K562 (cell line): Measurements from ENCODE around the gene IQCE. TPM values are rescaled to one million over a fixed set of nuclear protein-coding genes. Genes with fewer than 3 reads are reported as not detected.
"Not testable (repeated sequence)": the region's sequence is repeated elsewhere in the genome, so short reads cannot be mapped to it uniquely, and the experiment has no call there.

Source experiments
- ATAC-seq: fragments of 200-7000 bp; cut with Tn5 transposase; 3 replicates; pipeline ENCODE4 v1.9.1; 2020; ENCODE audit warnings: moderate library complexity
- BruUV-seq: library from RNA; stranded (reverse); fragments of 400-500 nt; replicated peaks from 2 replicates; lab custom pipeline; 2021; lab: Mats Ljungman, UMichigan
- CTCF ChIA-PET: fragments of 300-600 bp; formaldehyde crosslinking; extraction: SDS; loops from one replicate; lab custom pipeline; 2021; ENCODE audit warnings: low intra/inter-chr PET ratio; lab: Yijun Ruan, JAX
- POLR2A ChIA-PET: fragments of 300-600, 350-650 bp; sonication (Branson Sonifier 250); formaldehyde crosslinking; extraction: SDS; loops from one replicate; lab custom pipeline; 2021; ENCODE audit warnings: antibody characterized with exemption, inconsistent platforms; lab: Yijun Ruan, JAX
- DNase-seq, 4 experiments: peaks; one replicate each; pipeline versions ENCODE4 v3.0.0 to v3.0.0-alpha.2; 2011 to 2018; ENCODE audit warnings: low spot score in 3 of 4, mixed read lengths in 3 of 4; ENCODE audit errors: extremely low read depth in 1 of 4
- FAIRE-seq: peaks from 2 replicates; lab custom pipeline; 2011; peaks lifted over from hg19 to GRCh38; lab: Jason Lieb, UNC
- H2AFZ ChIP-seq: 2 replicates; pipeline ENCODE4 v1.6.0; 2011; ENCODE audit warnings: low read depth, low read length, control low read depth, inconsistent platforms
- H3K27ac ChIP-seq: fragments of 200-600 bp; 3 replicates; pipeline ENCODE4 v1.8.0; 2011; ENCODE audit warnings: low read depth, mild to moderate bottlenecking, control low read depth, inconsistent platforms, low read length, moderate library complexity, mixed read lengths; ENCODE audit errors: extremely low read depth
- H3K27me3 ChIP-seq, 2 experiments: fragments of 300-600 bp in 1 of 2; 2 replicates in 1 of 2; 3 replicates in 1 of 2; pipeline versions ENCODE4 v1.6.0 to v1.8.0; 2011; ENCODE audit warnings: inconsistent platforms in 2 of 2, low read length in 2 of 2, mild to moderate bottlenecking in 1 of 2, mixed read lengths in 1 of 2, moderate library complexity in 1 of 2; ENCODE audit not compliant: control insufficient read depth in 2 of 2, insufficient read depth in 2 of 2
- H3K36me3 ChIP-seq: fragments of 300-600 bp; 3 replicates; pipeline ENCODE4 v1.8.0; 2011; ENCODE audit warnings: mild to moderate bottlenecking, low read length, inconsistent platforms; ENCODE audit not compliant: control insufficient read depth, insufficient read depth
- H3K4me1 ChIP-seq, 2 experiments: fragments of 200-600 bp in 1 of 2; replicated peaks in 1 of 2; 2 replicates in 1 of 2; 3 replicates in 1 of 2; pipeline versions ENCODE4 v1.5.1 to v1.8.0; 2011; ENCODE audit warnings: inconsistent platforms in 2 of 2, low read length in 2 of 2, mild to moderate bottlenecking in 1 of 2, mixed read lengths in 1 of 2, moderate library complexity in 1 of 2; ENCODE audit not compliant: control insufficient read depth in 2 of 2, insufficient read depth in 2 of 2
- H3K4me2 ChIP-seq: 2 replicates; pipeline ENCODE4 v1.6.1; 2011; ENCODE audit warnings: low read length, control low read depth, inconsistent platforms, mixed read lengths; ENCODE audit not compliant: insufficient read depth
- H3K4me3 ChIP-seq: fragments of 200-600 bp; sonication (generic), shearing (Covaris generic); 2 replicates; pipeline ENCODE4 v1.5.1; 2016; ENCODE audit warnings: control low read depth, inconsistent platforms
- H3K79me2 ChIP-seq: fragments of 200-600 bp; 3 replicates; pipeline ENCODE4 v1.8.0; 2011; ENCODE audit warnings: low read length, inconsistent platforms; ENCODE audit not compliant: control insufficient read depth, insufficient read depth
- H3K9ac ChIP-seq, 2 experiments: 2 replicates each; pipeline versions ENCODE4 v1.6.0 to v1.6.1; 2011; ENCODE audit warnings: low read depth in 2 of 2, low read length in 2 of 2, control low read depth in 1 of 2, inconsistent platforms in 1 of 2, mild to moderate bottlenecking in 1 of 2, mixed read lengths in 1 of 2; ENCODE audit not compliant: insufficient read depth in 1 of 2
- H3K9me1 ChIP-seq: one replicate; pipeline ENCODE4 v1.6.0; 2011; ENCODE audit warnings: inconsistent platforms, mild to moderate bottlenecking, low read length, moderate library complexity; ENCODE audit not compliant: control insufficient read depth, insufficient read depth
- H3K9me3 ChIP-seq: replicated peaks from 2 replicates; pipeline ENCODE4 v1.5.1; 2011; ENCODE audit warnings: low read depth, low read length, inconsistent platforms; ENCODE audit not compliant: control insufficient read depth, insufficient read depth
- H4K20me1 ChIP-seq: replicated peaks from 2 replicates; pipeline ENCODE4 v1.6.1; 2011; ENCODE audit warnings: low read length, inconsistent platforms, mixed read lengths; ENCODE audit not compliant: control insufficient read depth, insufficient read depth
- SRSF3 ChIP-seq: fragments of 200-400 bp; formaldehyde crosslinking; IDR thresholded peaks from 2 replicates; pipeline ENCODE4 v1.6.1; 2016; ENCODE audit warnings: mild to moderate bottlenecking, low read length, moderate library complexity; ENCODE audit not compliant: insufficient read depth
- WGBS: fragments of 100-300 bp; shearing (Covaris generic); methylation state at CpG from one replicate; pipeline ENCODE4 v1.1.6; 2016; ENCODE audit warnings: low coverage, mixed read lengths; ENCODE audit not compliant: insufficient coverage; ENCODE audit errors: missing lambda C conversion rate; 5-methylcytosine and 5-hydroxymethylcytosine counted together
- in situ Hi-C: fragments of 300-500 bp; cut with MboI; formaldehyde crosslinking; loops from 4 replicates; pipeline ENCODE4 v1.15.0; 2018; ENCODE audit warnings: inconsistent platforms, mixed read lengths
- intact Hi-C: fragments of 100-400 bp; cut with micrococcal nuclease; formaldehyde crosslinking; loops from 2 replicates; pipeline ENCODE4 v1.14.2; 2022
- polyA plus RNA-seq, 8 experiments: library from polyadenylated mRNA; depleted of rRNA in 4 of 8; stranded (reverse) in 5 of 8; unstranded in 3 of 8; fragments of >200 nt; fragmentation: Nextera tagmentation in 2 of 8; fragmentation: Illumina TruSeq in 1 of 8; extraction: Ambion mirVana in 2 of 8; extraction: Trizol in 1 of 8; gene quantifications; 2 replicates each; pipeline versions ENCODE4 v1.2.1 to v1.2.3, GENCODE V29; 2011 to 2014; ENCODE audit warnings: inconsistent platforms in 1 of 8, missing spikeins in 1 of 8
- total RNA-seq, 7 experiments: library from RNA; depleted of rRNA in 6 of 7; stranded (reverse); fragments of >200 nt in 6 of 7; fragmentation: Illumina TruSeq in 2 of 7; extraction: Trizol in 2 of 7; gene quantifications; 2 replicates each; pipeline versions ENCODE4 v1.2.1 to v1.2.3, GENCODE V29; 2011 to 2021; ENCODE audit warnings: low replicate concordance in 1 of 7
- TF ChIP-seq, protein P1 (sequence below): fragments of 250-450 bp; sonication (Bioruptor Pico); IDR thresholded peaks from 2 replicates; pipeline ENCODE4 v1.8.0; 2022; ENCODE audit warnings: inconsistent platforms, mild to moderate bottlenecking, moderate library complexity, borderline replicate concordance

The IQCE gene
- total and polyA plus RNA-seq, 9 of the 15 experiments (the other 6 are each of a cell fraction or from before 2014, with no cell fraction given), result 0.18 to 8.5 (median 4.2) TPM

DNA sequence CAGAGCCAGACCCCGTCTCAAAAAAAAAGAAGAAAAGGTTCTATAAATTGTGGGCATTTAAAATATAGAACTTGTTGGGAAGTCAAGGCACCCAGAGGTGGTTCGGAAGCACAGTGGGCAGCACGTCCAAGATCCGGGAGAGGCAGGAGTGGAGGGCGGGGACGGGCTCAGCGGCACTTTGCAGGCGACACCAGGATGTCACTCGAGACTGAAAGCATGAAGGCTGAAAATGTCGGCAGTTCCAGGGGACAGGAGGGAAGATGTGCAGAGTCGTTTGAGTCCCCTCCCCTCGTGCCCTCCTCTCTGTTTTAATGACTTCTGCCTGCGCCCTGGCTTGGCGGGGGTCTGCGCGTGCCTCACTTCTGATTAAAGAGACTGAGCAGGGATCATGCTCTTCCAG, 30.6 kb downstream of the IQCE start (continued):
- TF ChIP-seq SRSF3, result no peak
- TF ChIP-seq, protein P1, sequence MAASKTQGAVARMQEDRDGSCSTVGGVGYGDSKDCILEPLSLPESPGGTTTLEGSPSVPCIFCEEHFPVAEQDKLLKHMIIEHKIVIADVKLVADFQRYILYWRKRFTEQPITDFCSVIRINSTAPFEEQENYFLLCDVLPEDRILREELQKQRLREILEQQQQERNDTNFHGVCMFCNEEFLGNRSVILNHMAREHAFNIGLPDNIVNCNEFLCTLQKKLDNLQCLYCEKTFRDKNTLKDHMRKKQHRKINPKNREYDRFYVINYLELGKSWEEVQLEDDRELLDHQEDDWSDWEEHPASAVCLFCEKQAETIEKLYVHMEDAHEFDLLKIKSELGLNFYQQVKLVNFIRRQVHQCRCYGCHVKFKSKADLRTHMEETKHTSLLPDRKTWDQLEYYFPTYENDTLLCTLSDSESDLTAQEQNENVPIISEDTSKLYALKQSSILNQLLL (CRISPR knock-in tag), result no peak

DNA sequence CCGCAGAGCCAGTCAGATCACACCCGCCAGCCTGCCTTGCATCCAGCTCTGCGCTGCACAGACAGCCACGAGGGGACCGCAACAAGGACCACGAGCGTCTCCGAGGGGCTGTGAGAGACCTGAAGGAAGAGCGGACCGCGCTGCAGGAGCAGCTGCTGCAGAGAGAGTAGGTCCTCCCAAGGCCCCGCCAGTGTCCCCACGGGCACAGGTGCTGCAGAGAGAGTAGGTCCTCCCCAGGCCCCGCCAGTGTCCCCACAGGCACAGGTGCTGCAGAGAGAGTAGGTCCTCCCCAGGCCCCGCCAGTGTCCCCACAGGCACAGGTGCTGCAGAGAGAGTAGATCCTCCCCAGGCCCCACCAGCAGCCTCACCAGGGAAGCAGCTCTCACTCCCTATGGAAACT, 31.2 kb downstream of the IQCE start:
- FAIRE-seq, in situ Hi-C loops, H3K79me2 ChIP-seq, BruUV-seq, H4K20me1 ChIP-seq, H3K9me1 ChIP-seq, H3K4me3 ChIP-seq, H2AFZ ChIP-seq, H3K9me3 ChIP-seq, H3K27me3 ChIP-seq, H3K27ac ChIP-seq, H3K4me2 ChIP-seq, H3K9ac ChIP-seq, DNase-seq, ATAC-seq, CTCF ChIA-PET, intact Hi-C loops: not testable (repeated sequence)
- WGBS, result 85% methylated on average over 14 of the region's 15 CpGs
- POLR2A ChIA-PET, result interaction anchor here (0.6 kb wide), 1 partner anchor 117 kb away, joined by 3 read pairs; no protein-coding TSS in a partner anchor
- Histone ChIP-seq H3K4me1 (peaks cover 0 to 12% of the 10 kb centered on the region in 2 experiments; a peak in 2 of 5 replicates), H3K36me3 (peaks cover 18% of the 10 kb centered on the region; the same call in 1 of the 3 replicates)
